HG03064 (cell line): ENCODE measurements around the gene CXCR4.

ENCODE experiments used
- ATAC-seq: cut with Tn5 transposase; IDR thresholded peaks from one replicate; pipeline ENCODE4 v1.9.1; 2021; ENCODE audit warnings: low read depth; ENCODE audit not compliant: unreplicated experiment

CXCR4 gene

GRCh38 chr2:136117909-136118818 is at the start of gene CXCR4:
CXCR4 (minus strand) TSS chr2:136118149; CDS start chr2:136118060, 89 bp downstream.
- peak; percentile 19 for ATAC-seq

GRCh38 chr2:136164280-136164776 is 46.4 kb upstream of the CXCR4 start:
- ATAC-seq = no peak

DNA sequence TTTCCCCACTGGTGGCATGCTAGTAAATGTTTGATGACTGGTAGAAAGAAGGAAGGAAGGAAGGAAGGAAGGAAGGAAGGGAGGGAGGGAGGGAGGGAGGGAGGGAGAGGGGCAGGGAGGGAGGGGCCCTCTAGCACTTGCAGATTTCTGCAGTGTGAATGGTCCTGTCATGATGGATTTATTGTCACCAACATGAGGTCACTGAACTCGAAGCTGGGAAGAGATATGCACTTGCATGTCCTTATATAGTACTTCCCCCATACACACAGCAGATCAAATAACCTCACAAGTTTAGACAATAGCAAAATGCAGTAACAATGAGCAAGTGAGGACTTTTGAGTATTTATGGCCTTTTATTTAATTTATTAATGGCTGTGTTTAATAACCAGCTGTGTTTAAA is 44.5 kb upstream of the CXCR4 start:
- ATAC-seq = no peak

DNA sequence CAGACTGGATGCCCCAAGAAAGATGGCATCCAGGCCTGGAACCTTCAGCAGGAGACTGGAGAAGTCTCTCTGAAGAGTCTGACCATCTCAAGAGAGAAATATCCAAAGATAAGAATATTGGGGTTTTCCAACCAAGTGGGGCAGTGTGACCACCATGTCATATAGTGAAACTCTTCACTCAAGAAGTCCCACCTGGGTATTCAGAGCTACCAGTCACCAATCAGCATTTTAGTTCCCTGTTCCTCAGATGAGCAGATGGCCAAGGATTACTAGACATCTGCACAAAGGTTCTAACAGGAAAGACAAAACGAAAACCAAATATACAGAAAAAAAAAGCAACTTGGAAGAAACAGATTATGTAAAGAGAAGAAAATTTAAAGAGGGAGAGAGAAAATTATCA is 38.5 kb upstream of the CXCR4 start:
- no peak for ATAC-seq

DNA sequence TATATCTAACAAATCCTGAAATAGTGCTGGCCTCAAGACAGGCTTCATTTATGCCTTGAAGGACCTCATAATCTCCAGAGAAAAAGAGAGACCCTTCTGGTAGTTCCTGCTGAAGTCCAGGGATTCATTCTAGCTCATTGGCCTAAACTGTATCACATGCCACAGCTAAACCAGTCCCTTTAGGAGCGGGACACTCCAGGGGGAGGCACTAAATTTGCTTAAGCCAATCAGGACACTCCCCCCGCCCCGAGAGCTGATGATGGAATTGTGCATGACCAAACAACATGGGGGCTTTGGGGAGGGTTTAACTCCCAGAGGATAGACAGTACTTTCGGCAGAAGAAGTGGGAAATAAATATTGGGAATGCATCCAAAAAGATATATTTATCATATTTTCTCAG is 36.4 kb upstream of the CXCR4 start:
- no peak for ATAC-seq

DNA sequence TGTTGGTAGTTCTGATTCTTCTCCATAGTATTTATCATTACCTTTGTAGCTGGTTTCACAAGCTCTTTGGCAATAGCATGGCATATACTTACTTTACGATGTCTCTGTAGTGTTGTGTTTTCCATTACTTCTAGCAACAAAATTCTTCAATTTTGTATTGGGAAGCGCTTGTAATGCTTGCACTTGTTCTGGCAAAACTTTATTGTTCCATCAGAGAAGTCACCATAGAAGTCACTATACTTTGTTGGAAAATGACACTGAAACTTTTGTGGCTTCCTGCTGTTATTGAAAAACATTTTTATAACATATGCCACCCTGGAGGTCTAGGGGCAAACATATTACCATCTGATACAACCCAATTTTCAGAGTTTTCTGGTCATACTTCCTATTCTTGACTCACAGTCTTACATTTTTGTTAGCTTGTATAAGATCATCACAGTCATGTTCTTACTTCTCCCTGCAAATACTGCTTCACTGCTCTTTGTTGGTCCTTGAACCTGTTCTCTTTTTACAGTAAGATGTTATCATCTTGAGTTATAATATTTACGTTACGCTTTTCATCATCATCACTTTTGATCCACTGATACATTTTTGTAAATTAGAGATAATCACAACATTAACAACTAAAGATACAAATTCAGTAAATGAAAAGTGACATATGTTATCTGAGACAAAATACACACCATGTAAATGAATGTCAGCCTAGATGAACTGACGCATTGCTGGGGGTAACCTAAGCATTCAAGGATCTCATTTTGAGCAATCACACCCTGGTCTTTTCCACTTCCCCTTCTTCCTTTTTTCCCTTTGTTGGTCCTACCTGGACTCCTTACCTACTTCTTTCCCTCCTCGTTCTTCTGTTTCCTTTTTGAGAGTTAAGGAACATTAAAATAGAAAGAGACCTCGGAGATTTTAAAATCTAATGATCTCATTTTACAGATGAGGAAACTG is 33.3 kb upstream of the CXCR4 start:
- no peak for ATAC-seq

- no peak for ATAC-seq
Observed at GRCh38 chr2:136149011-136149410, 31.1 kb upstream of the CXCR4 start.

DNA sequence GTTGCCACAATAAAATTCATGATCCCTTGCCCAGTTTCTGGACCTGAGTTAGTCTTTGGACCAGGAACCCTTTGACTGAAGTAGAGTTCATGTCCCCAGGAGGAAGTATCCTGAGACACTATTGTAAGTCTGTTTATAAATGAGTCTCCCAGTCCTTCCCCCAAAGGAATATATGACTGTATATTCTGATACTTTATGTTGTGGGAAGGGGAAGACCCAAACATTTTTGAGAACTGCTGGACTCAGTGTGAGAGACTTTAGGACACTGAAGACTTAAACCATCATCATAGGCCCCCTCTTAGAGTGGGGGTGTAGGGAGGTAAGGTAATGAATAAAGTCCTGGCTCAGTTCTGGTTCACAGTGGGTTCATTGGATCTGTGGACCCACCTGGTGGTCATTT is 28.6 kb upstream of the CXCR4 start:
- ATAC-seq = no peak

- ATAC-seq = no peak
Observed at GRCh38 chr2:136143603-136144451, 25.9 kb upstream of the CXCR4 start.

DNA sequence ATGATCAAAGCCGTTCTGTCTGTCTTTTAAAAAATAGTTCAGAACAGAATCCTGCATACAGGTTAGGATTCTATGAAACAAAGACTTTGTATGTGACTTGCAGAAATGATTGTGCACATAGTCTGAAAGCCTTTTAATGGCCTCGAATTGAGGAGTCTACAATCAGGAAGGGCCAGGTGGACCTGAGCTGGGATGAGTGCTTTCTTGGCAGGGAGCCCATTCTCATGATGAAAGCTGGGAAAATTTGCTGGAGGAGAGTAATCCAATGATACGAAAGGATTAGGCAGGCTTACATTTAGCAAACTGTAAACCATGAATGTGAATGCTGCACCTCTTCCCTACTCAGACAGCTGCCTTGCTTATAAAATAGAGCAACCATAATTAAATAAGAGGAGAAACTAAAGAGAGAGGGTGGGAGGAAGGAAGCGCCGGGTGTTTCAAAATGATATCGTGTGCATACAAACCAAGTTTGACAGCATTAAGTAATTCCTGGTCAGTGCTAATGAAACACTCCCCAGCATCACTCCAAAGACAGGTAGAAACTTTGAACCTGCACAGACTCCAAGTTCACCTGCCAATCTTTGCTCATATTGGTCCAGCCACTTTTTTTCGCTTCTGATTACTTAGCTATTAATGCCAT is 23.7 kb upstream of the CXCR4 start:
- no peak for ATAC-seq

GRCh38 chr2:136139631-136140030 is 21.7 kb upstream of the CXCR4 start:
- no peak for ATAC-seq

GRCh38 chr2:136137982-136138381 is 20.0 kb upstream of the CXCR4 start:
- ATAC-seq = no peak

DNA sequence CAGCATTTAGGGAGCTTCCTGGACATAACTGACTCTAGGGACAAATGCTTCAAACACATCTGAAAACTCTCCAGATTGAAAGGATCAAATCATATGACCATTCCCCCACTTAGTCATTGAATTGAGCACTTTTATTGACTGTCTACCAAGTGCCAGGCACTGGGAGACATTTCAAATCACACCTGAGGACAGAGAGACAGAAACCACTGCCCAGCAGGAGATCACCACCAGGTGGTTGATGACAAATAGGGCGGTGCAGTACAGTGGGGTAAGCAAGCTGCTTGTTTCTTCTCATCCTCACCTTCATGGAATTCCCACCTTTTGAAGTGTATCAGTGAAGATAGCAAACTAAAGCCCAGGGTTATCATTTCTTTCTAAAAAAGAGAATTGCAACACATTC is 19.0 kb upstream of the CXCR4 start:
- no peak for ATAC-seq

GRCh38 chr2:136135921-136136906 is 18.3 kb upstream of the CXCR4 start:
- no peak for ATAC-seq

GRCh38 chr2:136135462-136135861 is 17.5 kb upstream of the CXCR4 start:
- no peak for ATAC-seq

- no peak for ATAC-seq
Observed at GRCh38 chr2:136134126-136134525, 16.2 kb upstream of the CXCR4 start.

- no peak for ATAC-seq
Observed at GRCh38 chr2:136133586-136133985, 15.6 kb upstream of the CXCR4 start.

DNA sequence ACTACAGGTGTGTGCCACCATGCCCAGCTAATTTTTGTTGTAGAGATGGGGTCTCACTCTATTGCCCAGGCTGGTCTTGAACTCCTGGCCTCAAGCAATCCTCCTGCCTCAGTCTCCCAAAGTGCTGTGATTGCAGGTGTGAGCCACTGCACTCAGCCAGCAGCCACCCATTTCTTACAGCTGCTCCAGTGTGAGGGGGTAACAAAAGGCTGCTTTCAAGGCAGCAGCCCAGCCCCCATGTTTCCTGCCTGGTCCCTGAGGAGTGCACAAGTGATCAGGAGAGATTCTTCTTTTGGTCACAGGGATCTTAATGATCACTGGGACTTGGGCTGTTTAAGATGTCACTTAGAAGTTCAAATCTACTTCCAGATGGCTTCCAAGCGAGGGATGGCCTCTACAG is 15.2 kb upstream of the CXCR4 start:
- ATAC-seq = no peak

- ATAC-seq = no peak
Observed at GRCh38 chr2:136132825-136133155, 14.8 kb upstream of the CXCR4 start.
